DMS153 treated with DMSO at 0.1 percent for 48 hours (cell line): ENCODE data around the gene KRTAP25-1.

Experiments used
- DNase-seq: peaks from one replicate; lab custom pipeline; 2025; ENCODE audit not compliant: unreplicated experiment; lab: John Stamatoyannopoulos, UW

The KRTAP25-1 gene

GRCh38 chr21:30251781-30252180, 37.5 kb downstream of the KRTAP25-1 start:
- DNase-seq, result no peak

- DNase-seq, result no peak
Observed at GRCh38 chr21:30249936-30250335, 39.4 kb downstream of the KRTAP25-1 start.

- no peak for DNase-seq
Observed at GRCh38 chr21:30248844-30249243, 40.5 kb downstream of the KRTAP25-1 start.

- no peak for DNase-seq
Observed at GRCh38 chr21:30245061-30245460, 44.3 kb downstream of the KRTAP25-1 start.

GRCh38 chr21:30243691-30244090, 45.6 kb downstream of the KRTAP25-1 start:
- no peak for DNase-seq

GRCh38 chr21:30240661-30241060, 48.7 kb downstream of the KRTAP25-1 start:
- no peak for DNase-seq
